Measurements from ENCODE around the gene TARS1.

- no peak for TF ChIP-seq ARNT (IDR thresholded peaks at IDR 0.05)
- no peak for TF ChIP-seq SUZ12 (IDR thresholded peaks at IDR 0.05)
- no peak for TF ChIP-seq FOXA1 (IDR thresholded peaks at IDR 0.05)
- no peak for TF ChIP-seq HDGF (IDR thresholded peaks at IDR 0.05; ENCODE audit: borderline replicate concordance)
- TF ChIP-seq FOXM1 (IDR thresholded peaks at IDR 0.05; ENCODE audit: borderline replicate concordance) = no peak
- TF ChIP-seq PKNOX1 (IDR thresholded peaks at IDR 0.05) = no peak
- TF ChIP-seq SP1 (IDR thresholded peaks at IDR 0.05) = no peak
- no peak for TF ChIP-seq L3MBTL2 (conservative IDR thresholded peaks at IDR 0.05)
- TF ChIP-seq BHLHE40 (IDR thresholded peaks at IDR 0.05; ENCODE audit: borderline replicate concordance) = no peak
- TF ChIP-seq LEF1 (IDR thresholded peaks at IDR 0.05; ENCODE audit: borderline replicate concordance) = no peak
Observed at GRCh38 chr5:33475706-33476105, 34.9 kb downstream of the TARS1 start.
